Activated CD8-positive, alpha-beta memory T cell treated with anti-CD3 and anti-CD28 coated beads, Interleukin-2, amount 10 ng/mL, durations not matched to agents 7 days and 5 days (primary cell): ENCODE results near the gene CA5A. TPM values are rescaled to one million over a fixed set of nuclear protein-coding genes. Genes with fewer than 3 reads are reported as not detected.

ENCODE experiments used
- ATAC-seq: fragments of 150-1000 bp; cut with Tn5 transposase; one replicate; pipeline ENCODE4 v1.10.0; 2021; ENCODE audit warnings: moderate library complexity
- CTCF ChIA-PET: fragments of 350-600 bp; sonication (Branson Sonifier 250); formaldehyde crosslinking; loops from one replicate; lab custom pipeline; 2021; ENCODE audit warnings: antibody characterized with exemption; lab: Charles Lee
- DNase-seq: peaks from one replicate; pipeline ENCODE4 v3.0.0-alpha.2; 2020
- H3K27ac Mint-ChIP-seq: one replicate; pipeline ENCODE4 v1.8.0; 2021; ENCODE audit warnings: mild to moderate bottlenecking, mixed read lengths
- H3K27me3 Mint-ChIP-seq: one replicate; pipeline ENCODE4 v1.8.0; 2021; ENCODE audit warnings: mixed read lengths
- H3K36me3 Mint-ChIP-seq: one replicate; pipeline ENCODE4 v1.8.0; 2021; ENCODE audit warnings: mild to moderate bottlenecking, mixed read lengths
- H3K4me1 Mint-ChIP-seq: one replicate; pipeline ENCODE4 v1.8.0; 2021; ENCODE audit warnings: mixed read lengths
- H3K4me3 Mint-ChIP-seq: one replicate; pipeline ENCODE4 v1.8.0; 2021; ENCODE audit warnings: mild to moderate bottlenecking, moderate library complexity, mixed read lengths
- H3K9me3 Mint-ChIP-seq: one replicate; pipeline ENCODE4 v1.8.0; 2022; ENCODE audit warnings: low read depth, mixed read lengths
- total RNA-seq, 2 experiments: library from RNA; stranded (reverse); gene quantifications; one replicate each; pipeline ENCODE4 v1.2.3, GENCODE V29; 2021

Gene CA5A
- total RNA-seq, 2 experiments from 2014 or later, result not detected

DNA sequence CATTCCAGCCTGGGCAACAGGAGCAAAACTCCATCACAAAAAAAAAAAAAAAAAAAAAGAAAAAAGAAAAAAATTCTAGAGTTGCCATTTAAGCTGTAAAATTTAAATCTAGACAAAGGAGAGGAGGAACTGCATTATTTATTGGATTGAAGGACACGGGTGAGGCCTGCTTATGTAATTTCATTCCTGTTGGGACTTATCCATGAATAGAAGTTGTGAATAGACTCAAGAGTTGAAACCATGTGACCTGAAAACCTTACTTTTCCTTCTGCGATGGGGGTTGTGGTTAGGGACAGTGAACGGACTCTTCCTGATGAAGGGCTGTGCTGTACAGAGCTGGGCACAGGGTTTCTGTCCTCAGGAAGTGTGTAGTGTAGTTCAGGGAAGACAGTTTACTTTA, 37.4 kb upstream of the CA5A start:
- Mint-ChIP-seq H3K27ac (no peak overlapping the region), H3K4me3 (no peak overlapping the region), H3K27me3 (no peaks in the 10 kb centered on the region), H3K9me3 (peaks cover 21% of the 10 kb centered on the region), H3K4me1 (peaks cover 17% of the 10 kb centered on the region), H3K36me3 (peaks cover 69% of the 10 kb centered on the region)
- CTCF ChIA-PET, result interaction anchor here (0.9 kb wide), 1 partner anchor 17 kb away, joined by 4 read pairs; no protein-coding TSS in a partner anchor
- DNase-seq, result no peak
- no peak for ATAC-seq

DNA sequence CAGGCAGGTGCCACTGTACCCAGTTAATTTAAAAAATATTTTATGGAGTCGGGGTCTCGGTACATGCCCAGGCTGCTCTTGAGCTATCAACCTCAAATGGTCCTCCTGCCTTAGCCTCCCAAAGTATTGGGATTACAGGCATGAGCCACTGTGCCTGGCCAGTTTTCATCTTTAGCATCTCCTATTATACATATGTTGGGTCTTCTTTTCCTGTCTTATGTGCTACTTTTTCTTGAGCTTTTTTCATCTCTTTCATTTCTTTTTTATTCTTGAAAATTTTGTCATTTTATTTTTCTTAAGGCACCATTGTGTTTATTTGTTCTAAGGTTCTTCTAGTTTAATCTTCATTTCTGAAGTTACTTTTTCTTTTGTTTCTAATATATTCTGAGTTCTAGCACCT, 35.6 kb upstream of the CA5A start:
- ATAC-seq (no peak), DNase-seq (no peak)
- no peaks in the 10 kb centered on the region for H3K27me3 Mint-ChIP-seq
- no peak overlapping the region for H3K4me3 Mint-ChIP-seq
- H3K36me3 Mint-ChIP-seq, result peaks cover 61% of the 10 kb centered on the region
- H3K27ac Mint-ChIP-seq, result no peak overlapping the region
- peaks cover 21% of the 10 kb centered on the region for H3K9me3 Mint-ChIP-seq
- peaks cover 10% of the 10 kb centered on the region for H3K4me1 Mint-ChIP-seq
- CTCF ChIA-PET, result interaction anchor here (1.3 kb wide), 1 partner anchor 15 kb away, joined by 5 read pairs; no protein-coding TSS in a partner anchor

DNA sequence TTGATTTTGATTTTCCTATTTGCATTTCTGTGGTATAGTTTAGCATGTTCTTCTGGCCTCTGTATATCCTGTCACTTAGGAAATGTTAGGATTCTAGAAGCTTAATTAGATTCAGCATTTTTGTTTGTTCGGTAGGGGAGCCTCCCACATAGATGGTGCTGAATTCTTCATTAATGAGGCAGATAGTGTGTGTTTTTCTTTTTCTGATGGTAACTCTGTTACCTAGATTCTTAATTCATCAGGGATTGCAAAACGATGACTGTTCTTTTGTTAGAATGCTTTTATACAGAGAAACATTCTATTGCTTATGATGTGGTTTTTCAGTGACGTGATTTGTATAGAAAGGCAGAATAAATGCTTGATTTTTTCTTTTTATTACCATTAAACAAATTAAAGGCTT, 33.9 kb upstream of the CA5A start:
- Mint-ChIP-seq H3K9me3 (peaks cover 21% of the 10 kb centered on the region), H3K4me3 (no peak overlapping the region), H3K36me3 (peaks cover 49% of the 10 kb centered on the region), H3K4me1 (peaks cover 14% of the 10 kb centered on the region), H3K27ac (no peak overlapping the region), H3K27me3 (no peaks in the 10 kb centered on the region)
- DNase-seq (no peak), ATAC-seq (no peak)
- CTCF ChIA-PET, result interaction anchor here (1.0 kb wide), 1 partner anchor 14 kb away, joined by 3 read pairs; no protein-coding TSS in a partner anchor

DNA sequence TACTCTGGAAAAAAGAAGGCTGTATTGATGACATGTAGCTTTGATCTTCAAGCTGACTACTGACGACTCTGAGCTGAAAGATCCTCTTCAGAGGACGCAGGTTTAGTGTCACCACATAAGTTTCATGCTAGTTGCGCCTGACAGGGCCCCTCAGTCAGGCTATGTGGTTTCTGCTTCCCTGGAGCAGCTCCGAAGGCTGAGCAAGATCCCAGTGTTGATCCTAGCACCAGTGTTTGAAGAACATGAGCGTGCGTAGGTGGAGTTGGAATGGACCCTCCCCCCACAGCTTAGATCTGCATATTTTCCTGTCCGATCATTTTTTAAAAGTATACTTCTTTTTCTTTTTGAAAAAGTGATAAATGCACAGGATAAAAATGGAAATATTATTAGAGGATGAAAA, 32.2 kb upstream of the CA5A start:
- Mint-ChIP-seq H3K9me3 (peaks cover 21% of the 10 kb centered on the region), H3K27me3 (no peaks in the 10 kb centered on the region), H3K4me3 (no peak overlapping the region), H3K4me1 (peaks cover 18% of the 10 kb centered on the region), H3K27ac (no peak overlapping the region), H3K36me3 (peaks cover 38% of the 10 kb centered on the region)
- DNase-seq, result no peak
- CTCF ChIA-PET, result no interaction called here
- ATAC-seq, result no peak

DNA sequence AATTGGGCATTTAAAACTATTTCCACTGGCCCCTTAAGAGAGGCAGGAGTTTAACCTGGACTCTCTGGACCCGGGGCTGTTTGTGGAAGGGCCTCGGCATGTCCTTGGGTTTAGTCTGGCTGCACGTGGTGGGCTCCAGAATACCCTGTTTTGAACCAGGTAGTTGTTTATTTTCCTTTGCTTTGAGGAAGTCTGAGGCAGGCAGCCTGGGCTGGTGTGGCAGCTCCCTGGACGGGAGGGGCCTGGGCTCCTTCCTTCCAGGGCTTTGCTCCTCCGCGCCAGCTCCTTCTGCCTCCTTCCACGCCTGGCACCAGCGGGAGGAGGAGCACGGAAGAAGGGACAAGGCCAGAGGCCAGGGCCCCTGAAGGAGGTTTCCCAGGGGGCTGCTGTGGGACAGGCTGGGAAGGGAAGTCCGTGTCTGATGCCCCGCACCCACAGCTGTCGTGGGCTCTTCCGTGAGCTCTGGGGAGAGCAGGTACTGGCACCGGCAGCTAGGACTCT, 30.4 kb upstream of the CA5A start:
- no peak overlapping the region for H3K4me3 Mint-ChIP-seq
- ATAC-seq (no peak), DNase-seq (no peak)
- no peaks in the 10 kb centered on the region for H3K27me3 Mint-ChIP-seq
- CTCF ChIA-PET, result interaction anchor here (1.1 to 1.2 kb wide), 2 partner anchors 10 to 25 kb away, joined by 3 read pairs; no protein-coding TSS in a partner anchor
- H3K36me3 Mint-ChIP-seq, result peaks cover 24% of the 10 kb centered on the region
- H3K4me1 Mint-ChIP-seq, result peaks cover 30% of the 10 kb centered on the region
- H3K9me3 Mint-ChIP-seq, result peaks cover 10% of the 10 kb centered on the region
- no peak overlapping the region for H3K27ac Mint-ChIP-seq

DNA sequence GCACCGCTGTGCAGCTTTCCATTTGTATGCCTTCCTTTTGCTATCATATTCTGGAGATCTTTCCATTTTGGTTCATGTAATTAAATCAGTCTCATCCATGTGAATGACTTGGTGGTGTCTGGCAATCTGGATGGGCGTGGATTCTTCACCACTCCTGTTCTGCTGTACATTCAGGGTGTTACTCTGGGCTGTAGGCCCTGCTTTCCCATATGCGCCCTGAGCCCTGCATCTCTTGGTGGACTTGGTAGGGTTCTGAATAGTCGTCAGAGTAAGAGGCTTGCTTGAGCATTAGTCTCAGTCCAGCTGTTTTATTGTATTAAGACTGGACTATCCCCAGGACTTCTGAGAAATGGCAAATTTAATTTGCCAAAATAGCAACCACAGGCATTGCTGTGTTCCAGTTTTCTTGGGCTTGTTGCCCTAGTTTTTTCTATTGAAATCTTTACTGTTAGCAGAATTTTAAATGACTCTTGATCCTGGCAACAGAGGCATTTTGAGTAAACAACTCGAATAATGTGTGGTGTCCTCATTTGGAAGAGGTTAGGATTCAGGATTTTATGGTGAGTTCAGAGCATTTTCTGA, 29.8 kb upstream of the CA5A start:
- CTCF ChIA-PET, result interaction anchor here (1.1 to 1.2 kb wide), 2 partner anchors 9 to 25 kb away, joined by 3 read pairs; no protein-coding TSS in a partner anchor
- peaks cover 4% of the 10 kb centered on the region for H3K9me3 Mint-ChIP-seq
- ATAC-seq (no peak), DNase-seq (no peak)
- peak overlapping the region; percentile 6 for H3K27ac Mint-ChIP-seq
- H3K4me3 Mint-ChIP-seq, result no peak overlapping the region
- H3K36me3 Mint-ChIP-seq, result peaks cover 18% of the 10 kb centered on the region
- no peaks in the 10 kb centered on the region for H3K27me3 Mint-ChIP-seq
- peaks cover 32% of the 10 kb centered on the region for H3K4me1 Mint-ChIP-seq

DNA sequence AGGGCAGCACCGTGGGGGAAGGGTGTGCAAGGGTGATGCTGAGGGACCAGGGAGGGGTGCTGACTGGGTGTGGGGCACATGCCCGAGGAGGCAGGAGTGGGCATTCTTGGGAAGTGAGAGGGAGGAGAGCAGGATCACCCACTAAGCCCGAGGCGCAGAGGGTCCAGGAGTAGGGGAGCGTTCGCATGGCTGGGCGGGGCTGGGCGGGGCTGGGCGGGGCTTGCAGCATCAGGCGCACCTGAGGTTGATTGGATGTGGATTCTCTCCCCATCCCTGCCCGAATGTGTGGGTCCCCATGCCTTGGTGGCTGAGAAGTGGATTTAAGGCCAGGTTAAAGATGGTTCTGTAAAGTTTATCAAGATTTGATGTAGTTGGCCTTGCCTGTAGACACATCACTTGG, 29.1 kb upstream of the CA5A start:
- Mint-ChIP-seq H3K27me3 (no peaks in the 10 kb centered on the region), H3K4me1 (peaks cover 32% of the 10 kb centered on the region), H3K9me3 (no peaks in the 10 kb centered on the region), H3K27ac (no peak overlapping the region), H3K4me3 (no peak overlapping the region), H3K36me3 (peaks cover 12% of the 10 kb centered on the region)
- CTCF ChIA-PET, result no interaction called here
- ATAC-seq (no peak), DNase-seq (no peak)

DNA sequence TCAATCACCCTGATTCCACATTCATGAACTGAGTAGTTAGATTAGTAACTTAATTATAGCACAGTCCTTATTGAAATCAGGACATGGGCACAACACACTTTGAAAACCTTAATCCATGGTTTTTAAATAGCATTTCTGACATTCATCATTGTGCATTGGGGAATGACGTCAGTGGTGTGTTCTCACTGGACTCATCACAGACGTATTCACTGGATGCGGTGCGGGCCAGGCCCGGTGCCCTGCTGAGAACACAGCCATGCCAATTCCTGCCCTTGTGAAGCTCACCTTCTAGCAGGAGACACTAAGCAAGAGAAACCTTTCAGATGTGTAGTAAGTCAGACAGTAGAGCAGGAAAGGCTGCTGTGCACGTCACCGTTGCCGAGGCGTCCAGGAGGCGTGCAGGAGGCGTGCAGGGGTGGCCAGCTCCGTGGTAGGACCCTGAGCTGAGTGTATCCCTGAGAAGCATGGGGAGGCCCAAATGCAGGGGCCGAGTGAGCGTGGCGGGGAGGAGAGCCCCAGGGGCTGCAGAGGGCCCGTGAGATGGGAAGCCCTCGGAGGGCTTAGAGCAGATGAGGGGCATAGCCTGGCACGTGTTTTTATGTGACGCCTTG, 27.8 kb upstream of the CA5A start:
- CTCF ChIA-PET, result interaction anchor here (1.0 to 2.2 kb wide), 2 partner anchors 11 to 13 kb away, joined by 3 to 5 read pairs; partner anchors contain the start of gene BANP

DNA sequence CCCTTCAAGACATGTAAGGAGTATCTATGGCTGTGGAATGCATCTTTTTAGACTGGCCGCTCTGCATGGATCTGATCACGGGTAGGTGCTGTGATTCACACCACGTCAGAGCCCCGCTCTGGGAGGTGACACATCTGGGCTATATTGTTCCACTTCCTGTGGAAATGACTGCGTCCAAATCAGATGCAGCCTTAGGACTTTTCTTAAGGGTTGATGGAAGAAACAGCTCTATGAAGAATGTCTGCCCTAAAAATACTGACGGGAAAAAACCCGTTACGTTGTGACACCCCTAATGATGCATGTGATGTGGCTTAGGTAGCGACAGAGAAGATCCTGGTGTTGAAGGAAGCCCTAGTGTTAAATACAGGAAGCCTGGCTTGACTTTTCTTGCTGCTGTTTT, 27.1 kb upstream of the CA5A start:
- CTCF ChIA-PET, result interaction anchor here (1.0 to 2.2 kb wide), 2 partner anchors 10 to 12 kb away, joined by 3 to 5 read pairs; partner anchors contain the start of gene BANP
- DNase-seq (peak; percentile 79), ATAC-seq (peak; percentile 92)
- H3K27ac Mint-ChIP-seq, result peak overlapping the region; percentile 75
- H3K27me3 Mint-ChIP-seq, result no peaks in the 10 kb centered on the region
- peaks cover 38% of the 10 kb centered on the region for H3K4me1 Mint-ChIP-seq
- H3K4me3 Mint-ChIP-seq, result peak overlapping the region; percentile 13
- H3K9me3 Mint-ChIP-seq, result no peaks in the 10 kb centered on the region
- peaks cover 1% of the 10 kb centered on the region for H3K36me3 Mint-ChIP-seq

More for the DNA sequence above, 27.8 kb upstream of the CA5A start:
- Mint-ChIP-seq H3K4me3 (no peak overlapping the region), H3K4me1 (peaks cover 35% of the 10 kb centered on the region), H3K9me3 (no peaks in the 10 kb centered on the region), H3K27me3 (no peaks in the 10 kb centered on the region), H3K27ac (peak overlapping the region; percentile 75), H3K36me3 (peaks cover 3% of the 10 kb centered on the region)
- ATAC-seq (no peak), DNase-seq (no peak)

DNA sequence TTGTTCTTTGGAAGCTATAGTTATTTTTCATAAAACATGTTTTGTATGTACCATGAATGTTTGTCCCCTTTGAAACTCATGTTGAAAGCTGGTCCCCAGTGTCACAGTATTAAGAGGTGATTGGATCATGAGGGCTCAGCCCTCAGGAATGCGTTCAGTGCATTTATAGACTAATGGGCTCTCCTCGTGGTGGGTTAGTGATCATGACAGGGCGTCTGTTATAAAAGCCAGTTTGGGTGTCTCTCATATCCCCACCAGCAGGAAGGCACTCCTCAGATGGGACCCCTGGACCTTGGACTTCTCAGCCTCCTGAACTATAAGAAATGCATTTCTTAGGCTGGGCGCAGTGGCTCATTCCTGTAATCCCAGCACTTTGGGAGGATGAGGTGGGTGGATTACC, 25.3 kb upstream of the CA5A start:
- CTCF ChIA-PET, result no interaction called here
- peaks cover 51% of the 10 kb centered on the region for H3K4me1 Mint-ChIP-seq
- H3K27me3 Mint-ChIP-seq, result no peaks in the 10 kb centered on the region
- H3K36me3 Mint-ChIP-seq, result peaks cover 10% of the 10 kb centered on the region
- H3K4me3 Mint-ChIP-seq, result no peak overlapping the region
- no peaks in the 10 kb centered on the region for H3K9me3 Mint-ChIP-seq
- no peak for ATAC-seq
- no peak for DNase-seq
- no peak overlapping the region for H3K27ac Mint-ChIP-seq

DNA sequence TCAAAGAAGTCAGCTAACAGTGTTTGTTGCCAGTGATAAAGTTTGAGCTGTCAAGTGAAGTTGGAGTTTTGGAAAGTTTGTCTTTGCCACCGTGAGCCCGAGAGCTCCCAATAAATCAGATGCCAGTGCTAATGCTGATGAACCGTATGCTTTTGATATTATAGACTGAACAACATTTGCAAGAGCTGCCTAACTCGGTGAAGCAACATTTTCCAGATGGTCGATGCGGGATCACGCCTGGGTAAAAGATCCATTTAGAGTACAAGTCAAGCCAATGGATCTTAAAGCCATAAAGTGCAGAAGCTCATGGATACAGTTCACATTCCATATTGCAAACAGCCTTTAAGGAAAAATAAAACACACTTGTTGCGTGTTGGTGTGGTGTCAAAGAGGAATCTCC, 24.5 kb upstream of the CA5A start:
- Mint-ChIP-seq H3K4me3 (no peak overlapping the region), H3K27me3 (no peaks in the 10 kb centered on the region), H3K9me3 (no peaks in the 10 kb centered on the region), H3K4me1 (peaks cover 52% of the 10 kb centered on the region), H3K27ac (no peak overlapping the region), H3K36me3 (peaks cover 10% of the 10 kb centered on the region)
- CTCF ChIA-PET, result interaction anchor here (0.7 kb wide), 1 partner anchor 89 kb away, joined by 3 read pairs; no protein-coding TSS in a partner anchor
- DNase-seq (no peak), ATAC-seq (no peak)

DNA sequence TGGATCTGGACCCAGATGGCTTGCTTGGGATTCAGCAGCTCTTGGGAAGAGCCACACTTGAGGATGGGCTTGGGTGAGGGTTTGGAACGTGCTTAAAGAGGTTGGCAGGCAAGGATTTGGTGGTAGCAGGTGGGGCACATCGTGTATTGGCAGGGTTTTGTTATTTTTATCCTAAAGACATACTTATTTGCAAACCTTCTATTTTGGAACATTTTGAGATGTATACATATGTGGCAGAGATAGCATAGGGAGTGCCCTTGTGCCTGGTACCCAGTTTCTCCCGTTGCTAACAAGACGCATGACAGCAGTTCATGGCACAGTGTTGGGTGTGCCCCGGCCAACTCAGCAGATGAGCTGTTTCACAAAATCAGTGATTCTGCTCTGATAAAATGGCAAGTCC, 24.0 kb upstream of the CA5A start:
- Mint-ChIP-seq H3K27ac (no peak overlapping the region), H3K4me1 (peaks cover 58% of the 10 kb centered on the region), H3K36me3 (peaks cover 13% of the 10 kb centered on the region), H3K27me3 (no peaks in the 10 kb centered on the region), H3K9me3 (no peaks in the 10 kb centered on the region), H3K4me3 (no peak overlapping the region)
- CTCF ChIA-PET, result interaction anchor here (0.7 kb wide), 1 partner anchor 89 kb away, joined by 3 read pairs; no protein-coding TSS in a partner anchor
- DNase-seq, result no peak
- no peak for ATAC-seq

DNA sequence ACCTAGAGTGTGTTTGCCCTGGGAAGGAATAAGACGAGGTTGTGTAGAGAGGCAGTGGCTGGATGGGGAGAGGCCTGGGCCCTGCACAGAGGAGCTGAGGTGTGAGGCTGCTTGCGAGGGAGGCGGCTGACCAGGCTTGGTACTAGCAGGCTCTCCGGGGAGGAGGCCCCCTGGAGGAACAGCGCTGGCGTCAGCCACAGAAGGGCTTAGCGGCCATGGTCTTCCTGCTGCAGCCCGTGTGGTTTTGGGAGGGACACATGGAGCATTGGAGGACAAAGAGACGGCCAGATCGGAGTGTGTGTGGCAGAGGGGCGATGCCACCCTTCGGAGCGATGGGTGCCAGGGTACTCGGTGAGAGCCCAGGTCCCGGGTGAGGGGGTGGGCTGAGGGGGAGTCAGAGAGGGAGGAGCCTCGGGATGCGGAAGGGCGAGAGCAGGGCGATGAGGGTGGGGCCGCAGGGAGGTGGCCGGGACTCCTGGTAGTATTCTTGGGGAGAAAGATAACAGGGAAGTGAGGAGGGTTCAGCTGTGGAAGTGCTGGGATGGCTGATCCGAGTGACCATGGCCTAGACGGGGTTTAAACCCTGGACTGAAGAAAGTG, 23.2 kb upstream of the CA5A start:
- Mint-ChIP-seq H3K4me3 (no peak overlapping the region), H3K36me3 (peaks cover 14% of the 10 kb centered on the region), H3K27ac (no peak overlapping the region), H3K4me1 (peaks cover 66% of the 10 kb centered on the region), H3K27me3 (no peaks in the 10 kb centered on the region), H3K9me3 (no peaks in the 10 kb centered on the region)
- CTCF ChIA-PET, result no interaction called here
- no peak for ATAC-seq
- no peak for DNase-seq
